CD4-positive, alpha-beta T cell treated with Interleukin-2 at 100 ng/mL for 4 hours (primary cell): ENCODE data around the gene ATG3.
"Not testable (repeated sequence)": the region's sequence is repeated elsewhere in the genome, so short reads cannot be mapped to it uniquely, and the experiment has no call there.

Experiments
- DNase-seq: peaks from one replicate; pipeline ENCODE4 v3.0.0-alpha.2; 2020; ENCODE audit warnings: low spot score

ATG3 gene

GRCh38 chr3:112560721-112561483 is 860 bp downstream of the ATG3 start:
- DNase-seq, result peak; percentile 54

DNA sequence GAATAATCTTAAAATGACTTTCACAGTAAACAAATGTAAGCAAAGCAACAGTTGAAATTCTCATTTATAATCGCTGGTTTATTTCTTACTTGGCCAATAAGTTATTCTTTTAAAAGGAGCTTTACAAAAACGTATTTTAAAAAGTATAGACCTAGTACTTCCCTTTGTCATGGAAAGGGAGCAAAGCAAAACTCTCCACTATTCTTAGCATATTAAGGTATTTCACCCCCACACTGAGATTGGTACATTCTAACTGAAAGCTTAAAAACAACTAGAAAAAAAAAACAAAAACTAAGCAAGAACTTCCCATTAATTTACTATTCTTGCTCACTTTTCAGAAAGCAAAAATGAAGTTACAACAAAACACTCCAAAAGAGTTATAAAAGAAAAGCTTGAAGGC is 1.5 kb downstream of the ATG3 start:
- no peak for DNase-seq

- no peak for DNase-seq
These were observed 3.8 kb downstream of the ATG3 start for GRCh38 chr3:112557976-112558375.

- no peak for DNase-seq
These were observed 6.1 kb downstream of the ATG3 start for GRCh38 chr3:112555535-112556170.

GRCh38 chr3:112550859-112551258 is 10.9 kb downstream of the ATG3 start:
- DNase-seq, result no peak

DNA sequence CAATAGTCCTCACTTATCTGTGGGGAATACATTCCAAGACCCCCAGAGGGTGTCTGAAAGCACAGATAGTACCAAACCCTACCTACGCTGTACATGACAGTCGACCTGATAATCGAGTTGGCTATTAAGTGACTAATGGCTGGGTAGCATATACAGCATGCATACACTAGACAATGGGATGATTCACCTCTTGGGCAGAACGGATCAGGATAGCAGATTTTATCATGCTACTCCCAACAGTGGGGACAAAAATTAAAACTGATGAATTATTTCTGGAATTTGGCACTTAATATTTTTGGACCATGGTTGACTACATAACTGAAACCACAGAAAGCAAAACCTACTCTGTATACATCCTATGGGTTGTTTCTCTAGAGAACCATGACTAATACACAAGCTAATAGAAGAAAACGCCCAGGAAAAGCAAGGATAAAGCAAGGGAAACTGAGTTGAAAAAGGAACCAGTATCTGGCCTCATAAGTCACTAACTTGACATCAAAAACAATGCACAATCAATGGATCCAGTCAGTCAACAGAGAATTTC is 15.5 kb downstream of the ATG3 start:
- DNase-seq, result no peak

- DNase-seq, result no peak
These were observed 21.7 kb downstream of the ATG3 start for GRCh38 chr3:112539825-112540650.

GRCh38 chr3:112531358-112531781 is 30.4 kb downstream of the ATG3 start:
- DNase-seq, result peak; percentile 47

GRCh38 chr3:112530573-112530972 is 31.2 kb downstream of the ATG3 start:
- no peak for DNase-seq

- DNase-seq, result not testable (repeated sequence)
These were observed 37.6 kb downstream of the ATG3 start for GRCh38 chr3:112524127-112524526.

DNA sequence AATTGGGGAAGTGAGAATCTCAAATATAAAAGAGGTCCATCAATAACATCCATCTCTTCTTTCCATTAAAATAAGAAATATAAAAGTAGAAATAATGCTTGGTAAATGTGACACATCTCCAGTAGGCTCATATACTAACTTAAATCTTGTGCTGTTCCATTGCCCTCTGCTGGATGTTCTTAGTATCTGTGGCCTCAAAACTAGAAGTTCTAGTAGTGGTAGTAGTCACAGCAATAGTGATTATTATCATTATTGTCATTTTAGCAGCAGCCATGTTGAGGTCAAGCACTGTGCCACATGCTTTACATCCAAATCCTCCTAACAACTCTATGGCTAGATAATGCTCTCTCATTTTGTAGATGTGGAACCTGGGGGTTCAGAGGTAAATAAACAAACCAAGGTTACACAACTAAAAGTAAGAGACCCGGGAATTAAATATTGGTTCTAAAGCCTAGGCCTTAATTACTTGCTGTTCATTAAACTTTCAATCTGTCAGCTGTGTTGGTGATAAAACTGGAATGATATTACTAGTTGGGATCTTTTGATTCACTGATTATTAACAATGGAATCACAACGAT is 42.2 kb downstream of the ATG3 start:
- DNase-seq, result peak; percentile 77

GRCh38 chr3:112518970-112519369 is 42.8 kb downstream of the ATG3 start:
- not testable (repeated sequence) for DNase-seq

DNA sequence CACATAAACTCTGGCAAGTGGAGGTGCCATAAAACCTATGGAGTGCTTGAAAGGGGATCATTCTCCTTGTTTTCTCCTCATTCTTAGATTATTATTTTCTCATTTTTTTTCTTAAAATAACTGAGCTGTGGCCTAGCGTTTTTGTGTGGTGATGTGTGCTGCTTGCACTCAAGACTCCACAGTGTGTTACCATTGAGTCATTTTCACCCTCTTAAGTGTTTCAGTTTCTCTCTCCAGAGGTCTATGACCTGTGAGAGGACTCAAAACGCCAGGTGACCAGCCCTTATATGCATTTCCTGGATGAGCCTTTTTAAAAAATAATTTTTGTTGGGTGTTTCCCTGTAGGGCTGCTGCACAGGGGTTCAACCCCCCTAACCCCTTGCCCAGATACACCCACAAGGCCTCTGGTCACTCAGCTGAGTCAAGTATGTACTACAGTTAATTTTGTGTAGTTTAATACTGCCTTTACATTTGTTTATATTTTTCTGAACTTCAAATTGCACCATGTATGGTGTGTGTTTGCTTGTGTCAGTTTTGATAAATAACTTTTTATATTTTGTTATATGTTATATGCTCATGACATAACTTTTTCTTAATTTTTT is 47.1 kb downstream of the ATG3 start:
- DNase-seq, result no peak

- no peak for DNase-seq
These were observed 49.4 kb downstream of the ATG3 start for GRCh38 chr3:112512320-112512719.

DNA sequence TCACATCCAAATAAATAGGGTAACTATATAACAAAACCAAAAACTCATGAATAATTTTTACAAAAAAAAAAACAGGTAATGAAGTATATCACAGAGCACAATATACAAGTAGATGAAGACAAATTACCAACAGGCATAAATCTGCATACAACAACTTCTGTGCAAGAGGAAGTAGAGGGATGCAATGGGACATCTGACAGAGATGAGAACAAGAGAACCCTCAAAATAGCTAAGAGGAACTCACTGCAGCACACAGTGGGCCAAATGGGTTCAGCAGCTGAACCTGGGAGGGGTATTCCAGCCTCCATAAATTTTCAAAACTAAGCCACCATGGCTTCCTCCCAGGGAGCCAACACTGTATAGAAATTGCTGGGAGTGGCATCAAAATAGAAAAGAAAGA is 52.9 kb downstream of the ATG3 start:
- DNase-seq, result no peak

DNA sequence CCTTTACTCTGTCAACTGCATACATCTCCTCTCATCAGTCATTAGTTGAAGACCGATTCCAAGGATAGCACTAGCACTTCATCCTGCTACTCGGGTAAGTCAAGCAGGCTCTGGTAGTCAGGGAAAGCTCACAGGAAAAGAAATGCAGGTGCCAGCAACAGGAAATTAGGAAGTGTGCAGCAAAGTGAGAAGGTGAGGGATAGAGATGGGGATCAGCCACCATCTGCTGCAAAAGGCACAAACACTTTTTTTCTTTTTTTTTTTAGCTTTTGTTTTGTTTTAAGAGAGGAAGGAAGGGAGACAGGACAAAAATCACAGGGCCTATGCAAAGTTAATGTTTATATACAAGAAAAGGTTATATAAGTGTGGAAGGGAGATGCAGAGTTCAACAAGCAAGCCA is 53.5 kb downstream of the ATG3 start:
- no peak for DNase-seq

DNA sequence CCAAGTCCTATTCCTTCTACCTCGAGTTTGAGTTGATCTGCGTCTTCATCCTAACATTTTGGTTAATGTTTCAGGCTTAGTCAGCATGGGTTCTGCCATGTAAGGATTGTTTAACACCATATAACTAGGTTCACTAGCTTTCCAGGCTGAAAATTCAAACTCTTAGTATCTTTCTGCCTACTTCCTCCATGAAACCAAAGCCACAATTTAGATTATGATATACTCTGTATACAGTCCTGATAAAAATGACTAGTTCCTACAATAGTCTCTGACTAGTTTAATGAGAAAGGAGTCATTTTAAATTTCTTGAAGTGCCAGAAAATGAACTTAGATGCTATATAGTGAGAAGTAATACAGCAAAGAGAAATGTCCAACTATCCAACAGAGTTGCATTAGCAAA is 55.9 kb downstream of the ATG3 start:
- no peak for DNase-seq

GRCh38 chr3:112504123-112504522 is 57.6 kb downstream of the ATG3 start:
- no peak for DNase-seq

GRCh38 chr3:112503304-112503972 is 58.3 kb downstream of the ATG3 start:
- DNase-seq, result no peak

DNA sequence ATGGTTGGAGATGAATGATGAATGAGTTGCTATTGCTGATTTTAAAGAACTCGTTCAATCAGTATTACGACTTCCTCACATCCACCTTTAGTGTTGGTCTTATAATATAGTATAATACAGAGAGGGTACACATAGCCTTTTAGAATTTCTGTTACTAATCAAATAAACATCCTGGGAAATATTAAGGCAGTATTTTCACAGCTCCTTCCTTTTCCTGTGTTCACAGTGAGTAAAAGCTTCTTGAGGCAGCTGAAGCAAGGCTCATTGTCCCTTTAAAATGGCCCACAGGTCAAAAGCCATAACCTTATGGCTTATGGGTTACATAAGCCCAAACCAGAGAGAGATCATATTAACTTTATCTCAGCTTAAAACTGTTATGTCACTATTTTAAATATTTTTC is 61.1 kb downstream of the ATG3 start:
- DNase-seq, result no peak
